K562 (cell line): ENCODE measurements around the gene POLD1. TPM values are rescaled to one million over a fixed set of nuclear protein-coding genes. Genes with fewer than 3 reads are reported as not detected.

Experiments used
- BHLHE40 ChIP-seq: IDR thresholded peaks from 2 replicates; pipeline ENCODE4 v1.6.1; 2011; ENCODE audit warnings: low read length, improper control_type of control experiment
- CBFB ChIP-seq: sonication (generic); formaldehyde crosslinking; IDR thresholded peaks from 2 replicates; pipeline ENCODE4 v1.4.0; 2020; ENCODE audit warnings: mild to moderate bottlenecking, missing genetic modification reagents
- ELK1 ChIP-seq: sonication (generic); formaldehyde crosslinking; IDR thresholded peaks from 2 replicates; pipeline ENCODE4 v1.8.1; 2022; ENCODE audit warnings: missing genetic modification reagents
- FUS ChIP-seq: fragments of 200-400 bp; formaldehyde crosslinking; optimal IDR thresholded peaks from 2 replicates; pipeline ENCODE3; 2017; ENCODE audit warnings: low read depth, low read length
- HOMEZ ChIP-seq: fragments of 250-450 bp; sonication (Bioruptor Pico); IDR thresholded peaks from 2 replicates; pipeline ENCODE4 v1.4.0; 2020; ENCODE audit warnings: mild to moderate bottlenecking, moderate library complexity
- MTA2 ChIP-seq: fragments of 450-650 bp; IDR thresholded peaks from 2 replicates; pipeline ENCODE4 v1.6.1; 2016; ENCODE audit warnings: low read depth
- NONO ChIP-seq, 2 experiments: fragments of 200-400 bp in 1 of 2; fragments of 450-650 bp in 1 of 2; formaldehyde crosslinking in 1 of 2; IDR thresholded peaks; 2 replicates each; pipeline ENCODE4 v1.6.1; 2017; ENCODE audit warnings: low read depth in 2 of 2, mild to moderate bottlenecking in 2 of 2, moderate library complexity in 2 of 2, low read length in 1 of 2
- PYGO2 ChIP-seq: fragments of 450-650 bp; IDR thresholded peaks from 2 replicates; pipeline ENCODE4 v1.6.1; 2016; ENCODE audit warnings: mild to moderate bottlenecking, missing genetic modification characterization, moderate library complexity, missing compliant biosample characterization
- RBM17 ChIP-seq: fragments of 200-400 bp; formaldehyde crosslinking; IDR thresholded peaks from 2 replicates; pipeline ENCODE4 v1.6.1; 2017; ENCODE audit warnings: low read depth, mild to moderate bottlenecking, low read length, borderline replicate concordance
- RFX1 ChIP-seq: fragments of 450-650 bp; IDR thresholded peaks from 2 replicates; pipeline ENCODE4 v1.6.1; 2016; ENCODE audit warnings: mild to moderate bottlenecking, moderate library complexity
- SAFB2 ChIP-seq: fragments of 200-400 bp; formaldehyde crosslinking; IDR thresholded peaks from 2 replicates; pipeline ENCODE4 v1.6.1; 2018; ENCODE audit warnings: borderline replicate concordance, low read length, low read depth, moderate library complexity; ENCODE audit not compliant: severe bottlenecking
- SIX5 ChIP-seq, 2 experiments: IDR thresholded peaks; 2 replicates each; pipeline ENCODE4 v1.6.1; 2011; ENCODE audit warnings: low read length in 2 of 2, borderline replicate concordance in 1 of 2, low read depth in 1 of 2, mild to moderate bottlenecking in 1 of 2, moderate library complexity in 1 of 2; ENCODE audit not compliant: insufficient read depth in 1 of 2
- TAL1 ChIP-seq: fragments of 450-650 bp; IDR thresholded peaks from 2 replicates; pipeline ENCODE4 v1.6.1; 2016; ENCODE audit warnings: mild to moderate bottlenecking
- TGIF2 ChIP-seq: sonication (generic); formaldehyde crosslinking; IDR thresholded peaks from 2 replicates; pipeline ENCODE4 v1.8.1; 2022; ENCODE audit warnings: mild to moderate bottlenecking, missing genetic modification reagents, moderate library complexity
- ZNF239 ChIP-seq: fragments of 250-450 bp; sonication (Bioruptor Pico); IDR thresholded peaks from 2 replicates; pipeline ENCODE4 v1.4.0; 2020; ENCODE audit warnings: mild to moderate bottlenecking
- ZNF436 ChIP-seq: fragments of 250-450, 450-650 bp; sonication (Bioruptor Pico); formaldehyde crosslinking; IDR thresholded peaks from 2 replicates; pipeline ENCODE4 v1.7.0; 2020; ENCODE audit warnings: mild to moderate bottlenecking
- ZNF717 ChIP-seq: fragments of 250-450 bp; sonication (Bioruptor Pico); IDR thresholded peaks from 2 replicates; pipeline ENCODE4 v1.5.0; 2021
- polyA plus RNA-seq, 8 experiments: library from polyadenylated mRNA; depleted of rRNA in 4 of 8; stranded (reverse) in 5 of 8; unstranded in 3 of 8; fragments of >200 nt; fragmentation: Nextera tagmentation in 2 of 8; fragmentation: Illumina TruSeq in 1 of 8; extraction: Ambion mirVana in 2 of 8; extraction: Trizol in 1 of 8; gene quantifications; 2 replicates each; pipeline versions ENCODE4 v1.2.1 to v1.2.3, GENCODE V29; 2011 to 2014; ENCODE audit warnings: inconsistent platforms in 1 of 8, missing spikeins in 1 of 8
- total RNA-seq, 7 experiments: library from RNA; depleted of rRNA in 6 of 7; stranded (reverse); fragments of >200 nt in 6 of 7; fragmentation: Illumina TruSeq in 2 of 7; extraction: Trizol in 2 of 7; gene quantifications; 2 replicates each; pipeline versions ENCODE4 v1.2.1 to v1.2.3, GENCODE V29; 2011 to 2021; ENCODE audit warnings: low replicate concordance in 1 of 7
- TF ChIP-seq, protein P1 (sequence below): fragments of 250-450 bp; sonication (Bioruptor Pico); IDR thresholded peaks from 2 replicates; pipeline ENCODE4 v1.5.0; 2021; ENCODE audit warnings: mild to moderate bottlenecking, borderline replicate concordance
- TF ChIP-seq, protein P2 (sequence below): IDR thresholded peaks from 2 replicates; pipeline ENCODE4 v1.6.1; 2011; ENCODE audit not compliant: insufficient read length; ENCODE audit errors: extremely low read depth
- TF ChIP-seq, protein P3 (sequence below): fragments of 250-450 bp; sonication (Bioruptor Pico); IDR thresholded peaks from 2 replicates; pipeline ENCODE4 v1.5.1; 2021; ENCODE audit warnings: mild to moderate bottlenecking

POLD1 gene
- total and polyA plus RNA-seq, 9 of the 15 experiments (the other 6 are each of a cell fraction or from before 2014, with no cell fraction given) = 1.3 to 312 (median 47.8) TPM

DNA sequence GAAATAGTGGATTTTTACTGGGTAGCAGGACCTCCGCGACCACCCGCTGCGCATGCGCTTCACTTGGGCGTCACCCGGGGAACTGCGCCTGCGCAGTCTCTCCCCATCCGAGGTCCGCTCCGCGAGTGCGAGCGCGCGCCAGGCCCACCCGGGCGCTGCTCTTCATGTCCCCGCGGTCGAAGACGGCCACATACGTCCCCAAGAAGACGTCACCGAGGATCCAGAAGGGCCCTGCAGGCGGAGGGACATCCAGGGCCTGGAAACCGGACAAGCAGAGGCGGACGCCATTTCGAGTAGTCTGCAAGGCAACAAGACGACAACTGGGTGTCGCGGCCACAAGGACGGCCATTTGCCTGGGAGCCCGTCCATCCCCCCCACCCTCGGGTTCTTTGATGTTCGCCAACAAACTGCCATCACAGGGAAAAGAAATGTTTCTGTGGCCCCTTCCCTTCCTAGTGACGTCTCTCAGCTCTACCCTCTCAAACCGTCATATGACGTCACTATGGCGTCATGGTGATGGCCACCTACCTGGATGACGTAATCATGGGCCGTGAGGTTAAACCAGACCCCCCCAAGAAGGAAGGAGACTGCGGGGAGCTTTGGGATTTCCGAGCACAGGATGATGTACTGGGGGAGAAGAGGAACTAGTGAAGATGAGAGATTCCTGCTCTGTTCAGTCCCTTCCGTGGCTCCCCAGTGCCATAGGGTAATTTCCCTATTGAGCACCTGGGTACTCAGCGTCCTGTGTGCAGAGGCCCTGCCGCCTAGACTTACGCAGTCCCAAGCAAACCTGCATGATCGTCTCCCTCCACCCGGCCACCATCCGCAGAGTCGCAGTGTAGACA lies 25.4 kb upstream of the POLD1 start (continued):
- TF ChIP-seq, protein P1, sequence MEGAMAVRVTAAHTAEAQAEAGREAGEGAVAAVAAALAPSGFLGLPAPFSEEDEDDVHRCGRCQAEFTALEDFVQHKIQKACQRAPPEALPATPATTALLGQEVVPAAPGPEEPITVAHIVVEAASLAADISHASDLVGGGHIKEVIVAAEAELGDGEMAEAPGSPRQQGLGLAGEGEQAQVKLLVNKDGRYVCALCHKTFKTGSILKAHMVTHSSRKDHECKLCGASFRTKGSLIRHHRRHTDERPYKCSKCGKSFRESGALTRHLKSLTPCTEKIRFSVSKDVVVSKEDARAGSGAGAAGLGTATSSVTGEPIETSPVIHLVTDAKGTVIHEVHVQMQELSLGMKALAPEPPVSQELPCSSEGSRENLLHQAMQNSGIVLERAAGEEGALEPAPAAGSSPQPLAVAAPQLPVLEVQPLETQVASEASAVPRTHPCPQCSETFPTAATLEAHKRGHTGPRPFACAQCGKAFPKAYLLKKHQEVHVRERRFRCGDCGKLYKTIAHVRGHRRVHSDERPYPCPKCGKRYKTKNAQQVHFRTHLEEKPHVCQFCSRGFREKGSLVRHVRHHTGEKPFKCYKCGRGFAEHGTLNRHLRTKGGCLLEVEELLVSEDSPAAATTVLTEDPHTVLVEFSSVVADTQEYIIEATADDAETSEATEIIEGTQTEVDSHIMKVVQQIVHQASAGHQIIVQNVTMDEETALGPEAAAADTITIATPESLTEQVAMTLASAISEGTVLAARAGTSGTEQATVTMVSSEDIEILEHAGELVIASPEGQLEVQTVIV (CRISPR knock-in tag) = no peak
- TF ChIP-seq RFX1 = no peak; the same call in 1 of the 2 replicates
- TF ChIP-seq ZNF436 (CRISPR knock-in tag) = no peak
- TF ChIP-seq, protein P2, sequence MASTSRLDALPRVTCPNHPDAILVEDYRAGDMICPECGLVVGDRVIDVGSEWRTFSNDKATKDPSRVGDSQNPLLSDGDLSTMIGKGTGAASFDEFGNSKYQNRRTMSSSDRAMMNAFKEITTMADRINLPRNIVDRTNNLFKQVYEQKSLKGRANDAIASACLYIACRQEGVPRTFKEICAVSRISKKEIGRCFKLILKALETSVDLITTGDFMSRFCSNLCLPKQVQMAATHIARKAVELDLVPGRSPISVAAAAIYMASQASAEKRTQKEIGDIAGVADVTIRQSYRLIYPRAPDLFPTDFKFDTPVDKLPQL = no peak
- TF ChIP-seq, protein P3, sequence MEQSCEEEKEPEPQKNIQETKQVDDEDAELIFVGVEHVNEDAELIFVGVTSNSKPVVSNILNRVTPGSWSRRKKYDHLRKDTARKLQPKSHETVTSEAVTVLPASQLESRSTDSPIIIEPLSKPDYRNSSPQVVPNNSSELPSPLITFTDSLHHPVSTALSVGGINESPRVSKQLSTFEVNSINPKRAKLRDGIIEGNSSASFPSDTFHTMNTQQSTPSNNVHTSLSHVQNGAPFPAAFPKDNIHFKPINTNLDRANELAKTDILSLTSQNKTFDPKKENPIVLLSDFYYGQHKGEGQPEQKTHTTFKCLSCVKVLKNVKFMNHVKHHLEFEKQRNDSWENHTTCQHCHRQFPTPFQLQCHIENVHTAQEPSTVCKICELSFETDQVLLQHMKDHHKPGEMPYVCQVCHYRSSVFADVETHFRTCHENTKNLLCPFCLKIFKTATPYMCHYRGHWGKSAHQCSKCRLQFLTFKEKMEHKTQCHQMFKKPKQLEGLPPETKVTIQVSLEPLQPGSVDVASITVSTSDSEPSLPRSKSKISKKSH (CRISPR knock-in tag) = no peak
- TF ChIP-seq TGIF2 (CRISPR knock-in tag) = no peak
- no peak for TF ChIP-seq ELK1
- TF ChIP-seq ZNF239 = no peak
- peak; percentile 62; the same call in 1 of the 2 replicates for TF ChIP-seq CBFB (CRISPR knock-in tag)
- no peak; the same call in 1 of the 2 replicates for TF ChIP-seq TAL1
- TF ChIP-seq SAFB2 = no peak
- TF ChIP-seq FUS = no peak
- 0 out of 2 replicates have a peak, but pooled peaks have one; percentile 65 for TF ChIP-seq PYGO2
- no peak for TF ChIP-seq NONO (IDR thresholded peaks at IDR 0.05; ENCODE audit: low read depth in 2 of 2, low read length in 1 of 2)
- no peak for TF ChIP-seq BHLHE40
- no peak for TF ChIP-seq HOMEZ (CRISPR knock-in tag)
- no peak for TF ChIP-seq RBM17
- TF ChIP-seq MTA2 = no peak
- no peak for TF ChIP-seq SIX5 (IDR thresholded peaks at IDR 0.05; ENCODE audit: borderline replicate concordance in 1 of 2, insufficient read depth in 1 of 2, low read depth in 1 of 2, low read length in 2 of 2)
- no peak for TF ChIP-seq ZNF717
